Measurements from ENCODE around the gene PLA1A. TPM values are rescaled to one million over a fixed set of nuclear protein-coding genes. Genes with fewer than 3 reads are reported as not detected.

The PLA1A gene
- total RNA-seq, 3 donors from 2014 or later: 0.59 to 4.9 (median 2.1) TPM

DNA sequence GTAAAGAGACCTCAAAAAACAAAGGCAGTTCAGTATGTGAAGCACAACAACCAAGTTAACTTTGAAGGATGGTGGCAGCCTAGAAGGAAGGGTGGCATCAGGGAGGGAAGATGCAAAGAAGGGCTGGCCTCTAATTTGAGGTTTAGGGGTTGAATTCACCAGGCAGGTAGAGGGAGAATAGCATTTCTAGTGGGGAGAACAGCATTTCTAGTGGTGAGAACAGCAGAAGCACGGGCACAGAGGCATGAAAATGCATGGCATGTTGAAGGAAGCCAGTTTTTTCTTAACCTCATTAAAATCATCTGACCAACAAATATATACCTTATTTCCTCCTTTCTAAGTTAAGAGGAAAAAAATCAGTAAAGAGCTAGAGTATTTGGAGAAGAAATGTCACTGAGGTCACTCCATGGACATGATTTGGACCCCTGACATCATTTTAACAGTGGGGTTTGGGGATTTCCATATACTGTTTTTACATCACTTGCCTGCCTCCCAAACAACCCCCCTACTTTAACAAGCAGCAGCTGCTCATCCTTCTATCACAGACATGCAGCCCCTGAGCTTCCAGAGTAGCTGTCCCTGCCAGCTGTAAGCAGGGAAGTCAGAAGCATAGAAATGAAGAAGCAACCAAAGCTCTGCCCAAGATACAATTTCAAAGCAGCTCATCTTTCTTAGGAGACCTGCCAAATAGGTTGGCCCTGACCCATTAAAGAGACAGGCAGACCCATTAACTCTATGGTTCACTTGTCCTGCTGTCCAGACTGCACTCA, 65.1 kb downstream of the PLA1A start:
- Histone ChIP-seq H3K27me3 (no peaks in the 10 kb centered on the region), H3K4me3 (no peak overlapping the region), H3K27ac (peak overlapping the region; percentile 10 to 34), H3K4me1 (no peaks in the 10 kb centered on the region), H3K36me3 (no peaks in the 10 kb centered on the region), H3K9me3 (no peaks in the 10 kb centered on the region)
- no peak for DNase-seq (ENCODE audit: low spot score in 2 of 2)
- intact Hi-C loops (cut with DNase I; ENCODE audit: low total_unique reads): no loop called here
- TF ChIP-seq, protein P1, sequence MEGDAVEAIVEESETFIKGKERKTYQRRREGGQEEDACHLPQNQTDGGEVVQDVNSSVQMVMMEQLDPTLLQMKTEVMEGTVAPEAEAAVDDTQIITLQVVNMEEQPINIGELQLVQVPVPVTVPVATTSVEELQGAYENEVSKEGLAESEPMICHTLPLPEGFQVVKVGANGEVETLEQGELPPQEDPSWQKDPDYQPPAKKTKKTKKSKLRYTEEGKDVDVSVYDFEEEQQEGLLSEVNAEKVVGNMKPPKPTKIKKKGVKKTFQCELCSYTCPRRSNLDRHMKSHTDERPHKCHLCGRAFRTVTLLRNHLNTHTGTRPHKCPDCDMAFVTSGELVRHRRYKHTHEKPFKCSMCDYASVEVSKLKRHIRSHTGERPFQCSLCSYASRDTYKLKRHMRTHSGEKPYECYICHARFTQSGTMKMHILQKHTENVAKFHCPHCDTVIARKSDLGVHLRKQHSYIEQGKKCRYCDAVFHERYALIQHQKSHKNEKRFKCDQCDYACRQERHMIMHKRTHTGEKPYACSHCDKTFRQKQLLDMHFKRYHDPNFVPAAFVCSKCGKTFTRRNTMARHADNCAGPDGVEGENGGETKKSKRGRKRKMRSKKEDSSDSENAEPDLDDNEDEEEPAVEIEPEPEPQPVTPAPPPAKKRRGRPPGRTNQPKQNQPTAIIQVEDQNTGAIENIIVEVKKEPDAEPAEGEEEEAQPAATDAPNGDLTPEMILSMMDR (IDR thresholded peaks at IDR 0.05): no peak
- no peak for TF ChIP-seq POLR2A (IDR thresholded peaks at IDR 0.05)
- no peak for TF ChIP-seq POLR2AphosphoS5 (IDR thresholded peaks at IDR 0.05)

DNA sequence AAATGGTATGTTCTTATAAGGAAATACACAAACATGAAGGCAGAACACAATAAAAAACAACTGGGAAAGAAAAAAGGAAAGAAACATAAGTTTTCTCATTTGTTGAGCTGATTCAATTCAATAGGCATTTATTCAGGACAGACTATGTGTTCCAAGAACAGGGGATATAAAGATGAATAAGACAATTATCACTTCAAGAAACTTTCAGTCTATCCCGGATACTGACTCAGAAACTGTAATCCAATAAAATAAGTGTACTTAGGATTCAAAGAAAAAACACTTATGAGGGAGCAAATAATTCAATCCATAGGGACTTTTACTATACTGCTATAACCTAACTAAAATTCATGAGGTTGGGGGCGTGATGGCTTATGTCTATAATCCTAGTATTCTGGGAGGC, 66.2 kb downstream of the PLA1A start:
- no peak overlapping the region for H3K4me3 ChIP-seq
- H3K4me1 ChIP-seq: no peaks in the 10 kb centered on the region
- H3K27ac ChIP-seq: no peak overlapping the region
- no peak for DNase-seq (ENCODE audit: low spot score in 2 of 2)
- no peaks in the 10 kb centered on the region for H3K9me3 ChIP-seq
- no peaks in the 10 kb centered on the region for H3K27me3 ChIP-seq
- no peaks in the 10 kb centered on the region for H3K36me3 ChIP-seq
- TF ChIP-seq POLR2A (IDR thresholded peaks at IDR 0.05) (no peak), POLR2AphosphoS5 (IDR thresholded peaks at IDR 0.05) (no peak)
- TF ChIP-seq, protein P1 (IDR thresholded peaks at IDR 0.05): no peak
- intact Hi-C loops (cut with DNase I; ENCODE audit: low total_unique reads): no loop called here

DNA sequence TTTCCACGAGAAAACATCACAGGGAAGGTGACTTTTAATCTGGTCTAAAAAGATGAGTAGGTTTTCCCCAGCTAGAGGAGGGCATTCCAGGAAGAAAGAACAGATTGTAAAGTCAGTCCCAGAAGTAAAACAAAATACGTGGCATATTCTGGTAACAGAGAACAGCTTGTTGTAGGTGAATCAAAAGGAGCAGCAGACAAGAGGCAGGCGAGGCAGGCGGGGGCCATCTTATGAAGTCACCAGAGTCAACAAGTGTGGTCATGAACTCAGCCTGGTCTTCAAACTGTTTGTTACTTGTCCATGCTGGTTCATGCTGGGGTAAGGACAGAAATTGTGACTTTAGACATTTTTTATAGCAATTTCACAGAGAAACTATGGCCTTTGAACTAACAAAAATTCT, 66.7 kb downstream of the PLA1A start:
- intact Hi-C loops (cut with DNase I; ENCODE audit: low total_unique reads): no loop called here

DNA sequence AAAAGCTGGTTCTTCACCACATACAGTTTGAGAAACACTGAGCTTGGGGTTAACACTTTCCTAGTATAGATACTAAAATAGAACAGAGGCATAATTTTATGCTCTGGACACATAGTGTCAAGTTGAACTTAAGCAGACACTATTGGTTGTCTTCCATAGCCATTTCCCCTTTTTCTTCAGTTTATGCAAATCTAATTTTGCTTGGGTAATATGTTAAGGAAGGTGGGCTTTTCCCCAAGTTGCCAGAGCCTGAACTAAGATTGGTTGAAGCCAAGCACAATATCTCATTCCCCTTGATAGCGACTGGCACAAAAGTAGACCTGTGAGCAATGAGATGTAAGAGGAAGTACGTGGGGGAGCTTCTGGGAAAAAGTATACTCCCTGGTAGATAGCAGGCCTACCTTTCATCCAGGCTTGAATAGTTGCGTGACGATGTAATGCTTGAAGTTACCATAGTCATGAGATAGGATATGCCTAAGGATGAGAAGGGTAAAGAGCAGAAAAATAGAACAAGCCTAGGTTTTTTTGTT, 67.2 kb downstream of the PLA1A start:
- no peak for DNase-seq (ENCODE audit: low spot score in 2 of 2)
- no peak for TF ChIP-seq POLR2AphosphoS5 (IDR thresholded peaks at IDR 0.05)
- TF ChIP-seq, protein P1 (IDR thresholded peaks at IDR 0.05): no peak
- no peak for TF ChIP-seq POLR2A (IDR thresholded peaks at IDR 0.05)
- intact Hi-C loops (cut with DNase I; ENCODE audit: low total_unique reads): no loop called here
- Histone ChIP-seq H3K36me3 (no peaks in the 10 kb centered on the region), H3K27me3 (no peaks in the 10 kb centered on the region), H3K4me3 (no peak overlapping the region), H3K9me3 (no peaks in the 10 kb centered on the region), H3K4me1 (no peaks in the 10 kb centered on the region), H3K27ac (no peak overlapping the region)

More for the DNA sequence above, 66.7 kb downstream of the PLA1A start:
- Histone ChIP-seq H3K4me3 (no peak overlapping the region), H3K4me1 (no peaks in the 10 kb centered on the region), H3K27me3 (no peaks in the 10 kb centered on the region), H3K9me3 (no peaks in the 10 kb centered on the region), H3K36me3 (no peaks in the 10 kb centered on the region), H3K27ac (no peak overlapping the region)
- DNase-seq (ENCODE audit: low spot score in 2 of 2): no peak
- TF ChIP-seq, protein P1 (IDR thresholded peaks at IDR 0.05): no peak
- TF ChIP-seq POLR2A (IDR thresholded peaks at IDR 0.05): no peak

DNA sequence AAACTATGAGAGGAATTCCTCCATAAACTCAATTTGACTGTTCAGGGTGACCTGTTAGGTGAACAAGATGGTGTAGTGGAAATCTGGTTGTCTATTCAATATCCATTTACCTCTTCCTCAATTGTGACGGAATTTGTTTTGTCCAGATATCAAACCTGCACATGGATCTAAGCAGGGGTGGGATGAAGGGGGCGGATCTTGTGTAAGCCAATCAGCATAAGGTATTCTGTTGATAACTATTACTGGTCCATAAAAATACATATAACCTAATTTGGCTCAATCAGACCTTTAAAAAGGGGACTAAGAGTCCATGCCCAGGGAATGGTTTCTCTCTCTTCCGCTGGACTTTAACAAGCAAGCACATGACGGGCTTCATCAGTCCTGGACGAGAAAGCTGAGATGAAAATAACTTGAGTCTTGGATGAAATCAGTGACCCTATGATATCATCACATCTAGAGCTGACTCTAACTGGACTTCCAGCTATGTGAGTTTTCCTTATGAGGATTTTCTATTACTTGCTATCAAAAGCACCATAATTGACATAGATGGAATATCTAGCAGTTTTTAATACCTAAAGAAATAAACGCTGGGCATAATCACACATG, 68.4 kb downstream of the PLA1A start:
- no peak for DNase-seq (ENCODE audit: low spot score in 2 of 2)
- H3K36me3 ChIP-seq: no peaks in the 10 kb centered on the region
- intact Hi-C loops (cut with DNase I; ENCODE audit: low total_unique reads): no loop called here
- H3K9me3 ChIP-seq: no peaks in the 10 kb centered on the region
- H3K4me3 ChIP-seq: no peak overlapping the region
- H3K4me1 ChIP-seq: no peaks in the 10 kb centered on the region
- no peaks in the 10 kb centered on the region for H3K27me3 ChIP-seq
- H3K27ac ChIP-seq: no peak overlapping the region
- TF ChIP-seq POLR2A (IDR thresholded peaks at IDR 0.05) (no peak), POLR2AphosphoS5 (IDR thresholded peaks at IDR 0.05) (no peak)
